Measurements from ENCODE around the gene AKAP7.

DNA sequence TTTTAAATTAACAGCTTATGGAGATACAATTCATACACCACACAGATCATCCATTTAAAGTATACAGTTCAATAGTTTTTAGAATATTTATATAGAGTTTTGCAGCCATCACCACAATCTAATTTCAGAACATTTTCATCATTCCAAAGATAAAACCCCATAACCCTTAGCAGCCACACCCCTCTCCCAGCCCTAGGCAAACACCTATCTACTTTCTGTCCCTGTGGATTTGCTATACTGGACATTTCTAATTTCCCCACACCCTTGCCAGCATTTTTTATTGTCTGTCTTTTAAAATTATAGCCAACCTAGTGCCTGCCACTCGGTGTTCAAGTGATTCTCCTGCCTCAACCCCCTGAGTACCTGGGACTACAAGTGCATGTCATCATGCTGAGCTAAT, 23.0 kb upstream of the AKAP7 start:
- no peak for TF ChIP-seq POLR2A (IDR thresholded peaks at IDR 0.05; ENCODE audit: low read length)
- TF ChIP-seq GATA1 (IDR thresholded peaks at IDR 0.05; ENCODE audit: low read depth, low read length): no peak
